Sigmoid colon (tissue), 7 donors: Measurements from ENCODE around the gene PGLYRP3. TPM values are rescaled to one million over a fixed set of nuclear protein-coding genes. Genes with fewer than 3 reads are reported as not detected.

ENCODE experiments used
- DNase-seq: peaks from one replicate; pipeline ENCODE4 v3.0.0-alpha.2; 2019
- H3K27ac ChIP-seq, 4 donors: fragments of 200-600 bp; sonication (generic); one replicate each; pipeline ENCODE4 v1.5.1; 2016 to 2019; ENCODE audit warnings: mild to moderate bottlenecking in 1 of 4
- H3K27me3 ChIP-seq, 3 donors: fragments of 200-600 bp; sonication (generic); one replicate each; pipeline ENCODE4 v1.5.1; 2019; ENCODE audit warnings: mild to moderate bottlenecking in 1 of 3
- H3K36me3 ChIP-seq, 4 donors: fragments of 200-600 bp; sonication (generic); one replicate each; pipeline ENCODE4 v1.5.1; 2016 to 2019
- H3K4me1 ChIP-seq, 4 donors: fragments of 200-600 bp; sonication (generic); one replicate each; pipeline ENCODE4 v1.5.1; 2017 to 2019
- H3K4me3 ChIP-seq, 4 donors: fragments of 200-600 bp; sonication (generic); one replicate each; pipeline ENCODE4 v1.5.1; 2017 to 2019; ENCODE audit warnings: mild to moderate bottlenecking in 2 of 4, moderate library complexity in 1 of 4
- H3K9me3 ChIP-seq, 4 donors: fragments of 200-600 bp in 3 of 4; sonication (generic) in 3 of 4; one replicate each; pipeline versions ENCODE4 v1.5.1 to v1.6.1; 2013 to 2019
- EP300 ChIP-seq, 4 donors: sonication (generic); formaldehyde crosslinking; IDR thresholded peaks; one replicate each; pipeline ENCODE4 v1.6.1; 2017; ENCODE audit warnings: antibody characterized with exemption in 4 of 4
- POLR2A ChIP-seq, 2 donors: fragments of 450-650 bp; IDR thresholded peaks; one replicate each; pipeline ENCODE4 v1.6.1; 2016; ENCODE audit warnings: antibody characterized with exemption in 2 of 2, mild to moderate bottlenecking in 2 of 2, moderate library complexity in 2 of 2
- POLR2AphosphoS5 ChIP-seq, 4 donors: sonication (generic); formaldehyde crosslinking; IDR thresholded peaks; one replicate each; pipeline ENCODE4 v1.6.1; 2017; ENCODE audit warnings: antibody characterized with exemption in 4 of 4
- WGBS, 2 donors: extraction: QIAGEN DNeasy Blood & Tissue Kit; methylation state at CpG; one replicate each; pipeline ENCODE4 v1.1.7; 2013; 5-methylcytosine and 5-hydroxymethylcytosine counted together
- intact Hi-C: fragments of 100-400 bp; cut with DNase I; formaldehyde crosslinking; loops from one replicate; pipeline ENCODE4 v1.15.1; 2023
- polyA plus RNA-seq, 3 donors: library from polyadenylated mRNA; stranded (reverse); fragments of 200-250 nt; gene quantifications; one replicate each; pipeline ENCODE4 v1.2.3, GENCODE V29; 2013
- total RNA-seq, 4 donors: library from RNA; depleted of rRNA; stranded (reverse); fragments of >200 nt; gene quantifications; one replicate each; pipeline ENCODE4 v1.1.0, GENCODE V29; 2016
- TF ChIP-seq, protein P1 (sequence below), 4 experiments: fragments of 450-650 bp in 3 of 4; fragments of 200-600 bp in 1 of 4; IDR thresholded peaks; one replicate each; pipeline ENCODE4 v1.5.1; 2016 to 2019; ENCODE audit warnings: antibody characterized with exemption in 4 of 4, mild to moderate bottlenecking in 3 of 4, moderate library complexity in 2 of 4
- donor health status: healthy with polysubstance abuse.
- donor health status: Bipolar disorder and iron deficiency.
- donor health status: healthy.

The PGLYRP3 gene
- total and polyA plus RNA-seq, 7 donors = 0.16 TPM; not detected in 6

GRCh38 chr1:153353226-153353947, 40.6 kb upstream of the PGLYRP3 start:
- DNase-seq = no peak
- intact Hi-C loops = no loop called here
- peaks cover 0 to 24% (median 0%) of the 10 kb centered on the region in 3 donors for H3K27me3 ChIP-seq
- H3K4me3 ChIP-seq = no peak overlapping the region
- no peaks in the 10 kb centered on the region for H3K9me3 ChIP-seq
- no peak overlapping the region for H3K27ac ChIP-seq
- H3K4me1 ChIP-seq = no peaks in the 10 kb centered on the region
- no peaks in the 10 kb centered on the region for H3K36me3 ChIP-seq
- TF ChIP-seq EP300 (IDR thresholded peaks at IDR 0.05) = no peak
- TF ChIP-seq POLR2A (IDR thresholded peaks at IDR 0.05) = no peak
- TF ChIP-seq, protein P1, sequence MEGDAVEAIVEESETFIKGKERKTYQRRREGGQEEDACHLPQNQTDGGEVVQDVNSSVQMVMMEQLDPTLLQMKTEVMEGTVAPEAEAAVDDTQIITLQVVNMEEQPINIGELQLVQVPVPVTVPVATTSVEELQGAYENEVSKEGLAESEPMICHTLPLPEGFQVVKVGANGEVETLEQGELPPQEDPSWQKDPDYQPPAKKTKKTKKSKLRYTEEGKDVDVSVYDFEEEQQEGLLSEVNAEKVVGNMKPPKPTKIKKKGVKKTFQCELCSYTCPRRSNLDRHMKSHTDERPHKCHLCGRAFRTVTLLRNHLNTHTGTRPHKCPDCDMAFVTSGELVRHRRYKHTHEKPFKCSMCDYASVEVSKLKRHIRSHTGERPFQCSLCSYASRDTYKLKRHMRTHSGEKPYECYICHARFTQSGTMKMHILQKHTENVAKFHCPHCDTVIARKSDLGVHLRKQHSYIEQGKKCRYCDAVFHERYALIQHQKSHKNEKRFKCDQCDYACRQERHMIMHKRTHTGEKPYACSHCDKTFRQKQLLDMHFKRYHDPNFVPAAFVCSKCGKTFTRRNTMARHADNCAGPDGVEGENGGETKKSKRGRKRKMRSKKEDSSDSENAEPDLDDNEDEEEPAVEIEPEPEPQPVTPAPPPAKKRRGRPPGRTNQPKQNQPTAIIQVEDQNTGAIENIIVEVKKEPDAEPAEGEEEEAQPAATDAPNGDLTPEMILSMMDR (IDR thresholded peaks at IDR 0.05) = no peak
- no peak for TF ChIP-seq POLR2AphosphoS5 (IDR thresholded peaks at IDR 0.05)
- 74 to 82% methylated on average over 7 of the region's 7 CpGs for WGBS, 2 donors

- peak; percentile 84 for DNase-seq
- H3K9me3 ChIP-seq = no peaks in the 10 kb centered on the region
- H3K27me3 ChIP-seq = peaks cover 0 to 32% (median 0%) of the 10 kb centered on the region in 3 donors
- intact Hi-C loops = loop anchor here (1.0 kb wide), 1 partner anchor 143 kb away; no protein-coding TSS in a partner anchor
- TF ChIP-seq POLR2AphosphoS5 (IDR thresholded peaks at IDR 0.05) = peak in 1 of 4 donors; percentile 7
- no peak for TF ChIP-seq POLR2A (IDR thresholded peaks at IDR 0.05)
- TF ChIP-seq EP300 (IDR thresholded peaks at IDR 0.05) = no peak
- TF ChIP-seq, protein P1 (IDR thresholded peaks at IDR 0.05) = peak; percentile 67 to 87 (median 82)
- no peaks in the 10 kb centered on the region for H3K4me1 ChIP-seq
- no peak overlapping the region for H3K4me3 ChIP-seq
- WGBS, 2 donors = 0% methylated on average over 4 of the region's 4 CpGs
- no peak overlapping the region for H3K27ac ChIP-seq
- H3K36me3 ChIP-seq = no peaks in the 10 kb centered on the region
Measured at GRCh38 chr1:153352523-153352922, 39.8 kb upstream of the PGLYRP3 start.

DNA sequence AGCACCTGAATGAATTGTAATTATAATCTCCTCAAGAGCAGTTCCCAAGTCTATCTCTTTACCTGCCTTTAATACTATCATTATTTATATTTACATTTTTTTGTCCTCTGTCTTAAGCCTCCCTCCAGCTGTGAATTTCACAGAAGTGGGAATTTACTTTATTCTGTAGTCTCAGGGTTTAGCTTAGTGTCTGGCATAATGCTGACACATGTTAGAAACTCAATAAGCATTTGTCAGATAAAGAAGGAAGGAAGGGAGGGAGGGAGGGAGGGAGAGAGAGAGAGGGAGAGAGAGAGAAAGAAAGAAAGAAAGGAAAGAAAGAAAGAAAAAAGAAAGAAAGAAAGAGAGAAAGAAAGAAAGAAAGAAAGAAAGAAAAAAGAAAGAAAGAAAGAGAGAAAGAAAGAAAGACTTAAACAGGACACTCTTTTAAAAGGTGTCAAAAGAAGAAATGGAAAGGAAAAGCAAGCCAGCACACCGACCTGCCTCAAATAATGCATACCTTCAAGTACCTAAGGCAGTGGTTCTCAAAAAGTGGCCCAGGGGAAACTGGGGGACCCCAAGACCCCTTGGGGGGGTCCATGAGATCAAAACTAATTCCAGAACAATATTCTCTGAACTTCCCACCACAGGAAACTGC, 37.7 kb upstream of the PGLYRP3 start:
- H3K9me3 ChIP-seq = no peaks in the 10 kb centered on the region
- 23 to 60% methylated on average over 1 of the region's 1 CpG for WGBS, 2 donors
- no peaks in the 10 kb centered on the region for H3K36me3 ChIP-seq
- H3K4me3 ChIP-seq = no peak overlapping the region
- TF ChIP-seq EP300 (IDR thresholded peaks at IDR 0.05) (no peak), POLR2A (IDR thresholded peaks at IDR 0.05) (no peak)
- H3K4me1 ChIP-seq = no peaks in the 10 kb centered on the region
- no peak for DNase-seq
- no peak overlapping the region for H3K27ac ChIP-seq
- H3K27me3 ChIP-seq = peaks cover 0 to 32% (median 0%) of the 10 kb centered on the region in 3 donors
- intact Hi-C loops = no loop called here

DNA sequence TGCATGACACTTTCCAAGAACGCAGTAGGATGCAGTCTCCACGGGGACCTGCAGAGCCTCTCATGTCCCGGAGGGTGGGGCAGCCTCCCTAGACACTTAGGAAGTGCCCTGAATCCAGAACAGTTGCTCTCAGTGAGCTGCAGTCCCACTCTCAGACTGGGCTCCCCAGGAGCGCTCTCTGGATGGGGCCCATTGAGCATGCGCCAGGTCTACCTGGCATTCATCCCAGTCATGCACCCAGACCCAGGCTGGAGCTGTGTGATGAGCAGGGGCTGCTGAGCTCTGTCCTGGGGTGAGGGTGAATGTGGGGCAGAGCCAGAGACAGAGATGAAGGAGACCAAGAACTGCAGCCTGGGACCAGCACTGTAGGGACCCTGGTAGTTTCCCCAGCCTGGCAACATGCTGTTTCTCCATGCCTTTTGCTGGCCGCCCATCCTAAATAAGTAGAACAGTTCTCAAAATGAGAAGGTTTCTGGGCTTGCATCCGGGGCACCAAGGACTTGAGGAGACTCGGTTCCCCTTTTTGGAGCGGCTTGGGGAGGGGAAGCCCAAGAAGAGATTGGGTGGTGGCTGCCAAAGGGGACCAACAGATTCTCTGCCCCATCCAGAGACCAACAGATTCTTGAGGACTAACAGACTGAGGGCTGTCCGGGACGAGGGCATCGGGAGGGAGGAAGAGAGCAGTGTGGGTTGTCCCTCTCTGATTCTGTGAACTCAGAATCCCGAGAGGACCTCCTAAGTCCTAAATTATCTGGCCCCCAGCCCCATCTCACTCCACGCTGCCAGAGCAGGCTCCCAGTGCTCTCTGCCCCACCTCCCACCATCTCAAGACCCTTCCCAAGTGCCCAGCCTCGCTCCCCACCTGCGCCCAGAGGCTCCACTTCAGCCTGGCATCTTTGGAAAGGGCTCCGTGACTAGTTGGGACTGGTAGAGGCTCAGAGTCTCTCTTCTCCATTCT, 36.9 kb upstream of the PGLYRP3 start:
- H3K36me3 ChIP-seq = no peaks in the 10 kb centered on the region
- H3K4me1 ChIP-seq = no peaks in the 10 kb centered on the region
- H3K27ac ChIP-seq = no peak overlapping the region
- no peak for TF ChIP-seq POLR2AphosphoS5 (IDR thresholded peaks at IDR 0.05)
- TF ChIP-seq, protein P1 (IDR thresholded peaks at IDR 0.05) = no peak
- TF ChIP-seq POLR2A (IDR thresholded peaks at IDR 0.05) = no peak
- no peak for TF ChIP-seq EP300 (IDR thresholded peaks at IDR 0.05)
- H3K9me3 ChIP-seq = no peaks in the 10 kb centered on the region
- intact Hi-C loops = no loop called here
- 69 to 80% methylated on average over 17 of the region's 17 CpGs for WGBS, 2 donors
- H3K4me3 ChIP-seq = no peak overlapping the region
- H3K27me3 ChIP-seq = peaks cover 0 to 32% (median 0%) of the 10 kb centered on the region in 3 donors
- DNase-seq = no peak
